TTC549 (cell line): ENCODE data around the gene RASAL1.

Source experiments
- FAIRE-seq: peaks from 2 replicates; lab custom pipeline; 2012; peaks lifted over from hg19 to GRCh38; lab: Jason Lieb, UNC

RASAL1 gene

GRCh38 chr12:113116875-113117274 lies 18.7 kb downstream of the RASAL1 start:
- FAIRE-seq = no peak

GRCh38 chr12:113115455-113116126 lies 20.0 kb downstream of the RASAL1 start:
- FAIRE-seq = no peak

GRCh38 chr12:113114447-113115178 lies 20.9 kb downstream of the RASAL1 start:
- no peak for FAIRE-seq

DNA sequence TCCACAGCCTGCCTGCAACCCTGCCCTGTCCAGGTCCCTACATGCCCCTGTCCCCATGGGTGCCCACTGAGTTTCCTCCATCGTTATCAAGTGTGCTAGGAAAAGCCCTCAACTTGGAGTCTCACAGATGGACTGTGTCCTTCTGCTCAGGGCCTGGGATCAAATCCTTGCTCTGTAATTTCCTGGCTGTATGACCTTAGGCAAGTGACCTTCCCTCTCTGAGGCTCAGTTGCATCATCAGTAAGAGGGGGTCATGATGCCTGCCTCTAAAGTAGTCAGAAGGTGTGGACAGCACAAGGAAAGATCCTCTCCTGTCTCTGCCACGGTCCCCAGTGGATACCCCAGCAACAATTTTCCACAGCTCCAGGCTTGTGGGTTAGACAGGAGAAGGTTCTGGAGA lies 22.2 kb downstream of the RASAL1 start:
- no peak for FAIRE-seq

GRCh38 chr12:113112043-113112899 lies 23.3 kb downstream of the RASAL1 start:
- no peak for FAIRE-seq

GRCh38 chr12:113111247-113111646 lies 24.3 kb downstream of the RASAL1 start:
- FAIRE-seq = no peak

DNA sequence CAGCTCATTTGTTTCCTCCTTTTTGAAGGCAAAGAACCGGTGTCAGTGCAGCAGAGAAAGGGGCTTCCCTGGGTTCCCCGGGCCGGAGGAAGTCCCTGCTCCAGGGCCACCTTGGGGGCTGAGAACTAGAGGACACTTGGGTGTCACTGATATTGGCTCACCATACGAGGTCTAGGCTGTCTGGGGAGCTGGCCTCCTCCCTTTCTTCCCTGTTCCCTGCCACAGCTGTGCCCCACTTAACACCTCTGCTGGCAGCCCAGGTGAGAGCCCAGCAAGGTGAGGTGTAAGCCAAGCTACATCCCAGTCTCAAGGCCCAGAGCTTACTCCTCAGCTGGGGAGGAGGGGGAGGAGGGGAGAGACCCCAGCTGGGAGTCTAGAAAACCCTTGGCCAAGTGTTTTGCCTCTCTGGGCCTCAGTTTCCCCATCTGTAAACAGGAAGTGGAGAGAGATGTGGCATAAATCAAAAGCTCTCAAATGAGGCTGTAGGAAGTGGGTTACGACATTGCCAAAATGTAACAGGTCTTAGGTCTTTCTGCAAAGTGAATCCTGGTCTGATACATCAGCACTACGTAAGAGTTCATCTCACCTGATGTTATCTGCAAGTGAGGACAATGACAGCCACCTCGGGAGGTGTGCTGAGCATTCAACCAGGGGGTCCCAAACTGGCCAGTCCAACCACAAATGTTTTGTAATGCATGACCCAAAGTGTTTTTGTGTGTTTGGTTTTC lies 25.5 kb downstream of the RASAL1 start:
- no peak for FAIRE-seq

- no peak for FAIRE-seq
These were observed 26.2 kb downstream of the RASAL1 start for GRCh38 chr12:113109360-113109759.

- no peak for FAIRE-seq
These were observed 27.3 kb downstream of the RASAL1 start for GRCh38 chr12:113108308-113108707.

DNA sequence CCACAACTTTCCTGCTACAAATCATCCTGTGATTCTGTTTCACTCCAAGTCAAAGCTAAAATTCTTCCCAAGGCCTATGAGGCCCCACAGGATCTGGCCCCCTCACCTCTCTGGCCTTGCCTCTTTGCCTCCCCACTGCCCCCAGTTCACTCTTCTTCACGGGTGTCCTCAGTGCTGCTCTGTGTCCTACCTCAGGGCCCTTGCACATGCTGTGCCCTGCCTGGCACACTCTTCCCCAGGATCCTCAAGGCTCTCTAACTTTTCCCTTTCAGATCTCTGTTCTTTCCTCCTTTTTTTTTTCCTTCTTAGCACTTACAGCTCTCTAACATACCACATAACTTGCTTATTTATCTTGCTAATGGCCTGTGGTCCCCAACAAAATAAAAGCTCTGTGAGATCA lies 29.2 kb downstream of the RASAL1 start:
- FAIRE-seq = no peak

GRCh38 chr12:113105606-113106271 lies 29.8 kb downstream of the RASAL1 start:
- no peak for FAIRE-seq

DNA sequence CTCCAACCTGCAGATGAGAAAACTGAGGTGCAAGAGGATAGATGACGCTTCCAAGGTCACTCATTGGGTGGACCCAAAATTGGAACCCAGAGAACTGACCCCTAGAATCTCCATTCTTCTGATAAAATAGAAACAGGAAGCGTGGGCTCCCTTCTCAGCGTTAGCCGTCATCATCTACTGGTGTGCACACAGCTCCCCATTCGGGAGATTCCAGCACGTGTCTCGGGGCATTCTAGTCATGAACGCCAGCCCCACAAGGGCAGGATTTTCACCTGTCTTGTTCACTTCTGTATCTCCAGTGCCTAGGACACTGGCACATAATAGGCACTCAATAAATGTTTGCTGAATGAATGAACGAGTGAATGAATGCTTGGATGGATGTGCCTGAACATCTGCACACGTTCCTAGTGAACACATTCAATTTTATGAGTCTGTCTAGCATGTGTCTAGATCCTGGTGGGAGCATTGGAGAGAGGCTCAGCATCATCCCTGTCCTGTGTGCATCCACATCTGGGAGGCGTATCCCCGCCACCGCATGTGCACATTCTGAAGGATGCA lies 30.5 kb downstream of the RASAL1 start:
- no peak for FAIRE-seq

DNA sequence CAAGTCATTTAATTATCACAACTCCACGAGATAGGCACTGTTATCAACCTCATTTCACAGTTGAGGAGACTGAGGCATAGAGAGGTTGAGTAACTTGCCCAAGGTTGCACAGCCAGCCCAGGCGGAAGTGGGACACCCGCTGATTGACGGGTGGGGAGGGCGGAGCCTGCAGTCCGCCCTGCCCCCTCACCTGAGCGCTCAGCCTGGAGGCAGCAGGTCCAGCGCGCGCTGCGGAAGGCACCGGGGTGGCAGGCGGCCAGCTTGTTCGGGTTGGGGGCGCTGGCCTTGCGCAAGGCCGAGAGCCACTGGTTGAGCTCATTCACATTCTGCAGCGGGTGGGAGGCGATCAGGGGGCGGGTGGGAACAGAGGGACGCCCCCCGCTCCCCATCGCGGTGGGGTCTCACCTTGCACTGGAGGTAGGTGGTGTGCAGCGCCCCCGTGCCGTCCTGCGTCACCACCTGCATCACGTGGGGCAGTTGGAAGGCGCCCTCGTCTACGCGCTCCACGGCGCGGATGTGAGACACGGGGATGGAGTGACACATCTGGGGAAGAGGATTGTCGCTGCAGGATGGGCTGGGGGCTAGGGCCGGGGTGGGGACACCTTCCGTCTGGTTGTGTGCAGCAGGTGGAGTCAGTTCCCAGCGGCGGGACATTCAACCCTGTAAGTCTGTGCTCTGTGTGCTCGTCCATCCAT lies 31.7 kb downstream of the RASAL1 start:
- FAIRE-seq = no peak

- peak; percentile 37 for FAIRE-seq
These were observed 32.8 kb downstream of the RASAL1 start for GRCh38 chr12:113102811-113103210.

DNA sequence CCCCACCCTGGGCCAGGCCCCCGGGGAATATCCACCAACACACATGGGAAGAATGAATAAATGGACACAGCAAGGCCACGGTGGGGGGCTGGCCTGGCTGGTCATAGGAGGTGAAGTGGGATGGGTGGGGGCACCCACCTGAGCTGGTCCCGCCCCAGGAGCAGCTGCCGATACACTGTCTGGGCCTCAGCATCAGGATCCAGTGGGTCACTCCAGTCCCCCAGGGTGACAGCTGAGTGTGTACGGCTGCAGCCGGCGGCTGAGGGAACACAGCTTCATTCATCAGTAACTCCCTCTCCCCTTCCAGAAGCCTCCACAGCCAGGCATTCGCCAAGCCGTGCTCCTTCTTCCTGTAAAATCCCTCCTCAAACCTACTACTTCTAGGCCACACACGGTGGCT lies 33.8 kb downstream of the RASAL1 start:
- FAIRE-seq = no peak

- no peak for FAIRE-seq
These were observed 35.8 kb downstream of the RASAL1 start for GRCh38 chr12:113099764-113100163.

GRCh38 chr12:113099364-113099763 lies 36.2 kb downstream of the RASAL1 start:
- no peak for FAIRE-seq

- FAIRE-seq = no peak
These were observed 37.0 kb downstream of the RASAL1 start for GRCh38 chr12:113098441-113099028.

DNA sequence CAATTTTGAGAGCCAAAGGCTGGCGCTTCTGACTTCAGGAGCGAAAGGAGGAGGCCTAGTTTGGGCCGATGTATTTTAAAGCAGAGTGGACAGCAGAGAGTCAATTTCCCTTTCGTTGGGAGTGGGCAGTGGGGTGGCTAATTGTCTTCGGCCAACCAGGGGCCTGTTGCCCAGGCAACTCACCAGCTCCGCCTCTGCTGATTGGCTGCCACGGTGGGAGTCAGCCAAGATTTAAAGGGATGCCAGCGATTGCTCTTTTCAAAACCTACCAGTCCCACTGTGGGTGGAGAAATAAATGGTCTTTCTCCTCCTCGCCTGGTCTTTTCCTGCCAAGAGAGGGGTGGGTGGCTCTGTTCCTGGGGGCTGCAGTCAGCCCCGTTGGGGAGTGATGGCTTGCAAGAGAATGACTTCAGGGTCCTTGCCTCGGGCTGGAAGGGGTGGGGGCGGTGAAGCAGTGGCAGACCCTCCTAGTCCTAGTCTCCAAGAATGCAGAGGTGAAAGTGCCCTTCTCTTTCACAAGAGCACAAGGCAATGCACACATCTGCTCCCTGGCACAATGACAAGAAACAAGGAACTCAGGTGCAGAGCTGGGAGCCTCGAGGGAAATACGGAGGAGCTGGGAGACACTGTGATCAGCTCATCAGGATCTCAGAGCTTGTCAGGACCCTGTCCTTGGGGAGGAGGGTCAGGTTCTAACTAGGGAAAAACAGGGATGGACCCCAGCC lies 37.7 kb downstream of the RASAL1 start:
- FAIRE-seq = peak; percentile 17
